Osteoblast (primary cell): ENCODE data around the gene TLE3. TPM values are rescaled to one million over a fixed set of nuclear protein-coding genes. Genes with fewer than 3 reads are reported as not detected.

Source experiments
- DNase-seq: peaks from one replicate; pipeline ENCODE4 v3.0.0; 2011; ENCODE audit warnings: low spot score, mixed read lengths; ENCODE audit not compliant: insufficient read length; ENCODE audit errors: missing footprints
- H2AFZ ChIP-seq: 2 replicates; pipeline ENCODE4 v1.6.0; 2011; ENCODE audit warnings: mild to moderate bottlenecking, low read length
- H3K27ac ChIP-seq: 2 replicates; pipeline ENCODE4 v1.5.1; 2011; ENCODE audit warnings: mild to moderate bottlenecking, low read depth, low read length, moderate library complexity
- H3K27me3 ChIP-seq: 2 replicates; pipeline ENCODE4 v1.6.0; 2012; ENCODE audit warnings: mild to moderate bottlenecking, control low read depth, inconsistent platforms, low read length, moderate library complexity; ENCODE audit not compliant: insufficient read depth
- H3K36me3 ChIP-seq: 2 replicates; pipeline ENCODE4 v1.5.1; 2011; ENCODE audit warnings: mild to moderate bottlenecking, low read length, control low read depth, moderate library complexity; ENCODE audit not compliant: insufficient read depth
- H3K4me1 ChIP-seq: 2 replicates; pipeline ENCODE4 v1.5.1; 2011; ENCODE audit warnings: mild to moderate bottlenecking, low read length, control low read depth, moderate library complexity; ENCODE audit not compliant: insufficient read depth
- H3K4me2 ChIP-seq: 2 replicates; pipeline ENCODE4 v1.6.0; 2011; ENCODE audit warnings: mild to moderate bottlenecking, low read length; ENCODE audit not compliant: insufficient read depth
- H3K4me3 ChIP-seq: fragments of 200-600 bp; sonication (generic); 3 replicates; pipeline ENCODE4 v1.5.1; 2012; ENCODE audit warnings: mild to moderate bottlenecking, low read length, inconsistent platforms; ENCODE audit not compliant: insufficient read depth
- H3K79me2 ChIP-seq: 2 replicates; pipeline ENCODE4 v1.6.0; 2012; ENCODE audit warnings: mild to moderate bottlenecking, low read length, control low read depth, inconsistent platforms; ENCODE audit not compliant: insufficient read depth
- H3K9me3 ChIP-seq: 2 replicates; pipeline ENCODE4 v1.5.1; 2011; ENCODE audit warnings: low read depth, low read length, control low read depth
- H4K20me1 ChIP-seq: 2 replicates; pipeline ENCODE4 v1.6.0; 2012; ENCODE audit warnings: mild to moderate bottlenecking, low read length, control low read depth; ENCODE audit not compliant: insufficient read depth
- CTCF ChIP-seq: IDR thresholded peaks from 2 replicates; pipeline ENCODE4 v1.5.1; 2011; ENCODE audit warnings: mild to moderate bottlenecking, low read depth, low read length, moderate library complexity; ENCODE audit errors: extremely low read depth
- total RNA-seq: library from RNA; depleted of rRNA; stranded (reverse); fragments of >200 nt; gene quantifications from 2 replicates; pipeline ENCODE4 v1.2.3, GENCODE V29; 2012

Gene TLE3
- total RNA-seq, 1 donor, result 29.7 TPM

GRCh38 chr15:70128414-70129140, 30.9 kb upstream of the TLE3 start:
- Histone ChIP-seq H3K4me2 (no peak overlapping the region), H2AFZ (no peak overlapping the region), H3K27ac (no peak overlapping the region), H3K27me3 (peaks cover 46% of the 10 kb centered on the region), H3K9me3 (no peaks in the 10 kb centered on the region), H3K4me3 (no peak overlapping the region), H3K36me3 (no peaks in the 10 kb centered on the region), H3K4me1 (no peaks in the 10 kb centered on the region), H3K79me2 (no peaks in the 10 kb centered on the region), H4K20me1 (no peaks in the 10 kb centered on the region)
- DNase-seq, result no peak
- TF ChIP-seq CTCF, result no peak

- Histone ChIP-seq H4K20me1 (no peaks in the 10 kb centered on the region), H3K36me3 (no peaks in the 10 kb centered on the region), H3K27ac (no peak overlapping the region), H3K4me3 (no peak overlapping the region), H3K4me1 (no peaks in the 10 kb centered on the region), H3K4me2 (no peak overlapping the region), H3K9me3 (no peaks in the 10 kb centered on the region), H3K79me2 (no peaks in the 10 kb centered on the region), H2AFZ (no peak overlapping the region), H3K27me3 (peaks cover 43% of the 10 kb centered on the region)
- DNase-seq, result no peak
- TF ChIP-seq CTCF, result no peak
These were observed 30.2 kb upstream of the TLE3 start for GRCh38 chr15:70127770-70128413.

- H3K4me2 ChIP-seq, result no peak overlapping the region
- H3K4me1 ChIP-seq, result no peaks in the 10 kb centered on the region
These were observed 29.6 kb upstream of the TLE3 start for GRCh38 chr15:70127288-70127746.

More at GRCh38 chr15:70127288-70127746, 29.6 kb upstream of the TLE3 start:
- DNase-seq, result no peak
- Histone ChIP-seq H3K9me3 (no peaks in the 10 kb centered on the region), H4K20me1 (no peaks in the 10 kb centered on the region), H3K4me3 (no peak overlapping the region), H3K27me3 (peaks cover 41% of the 10 kb centered on the region), H3K79me2 (no peaks in the 10 kb centered on the region), H2AFZ (no peak overlapping the region), H3K27ac (no peak overlapping the region), H3K36me3 (no peaks in the 10 kb centered on the region)
- TF ChIP-seq CTCF, result no peak
